Esophagus mucosa (tissue), 1 donor: ENCODE results near the gene ATP5IF1. TPM values are rescaled to one million over a fixed set of nuclear protein-coding genes. Genes with fewer than 3 reads are reported as not detected.
A peak's percentile ranks its signal among the peaks of the same experiment; 100 is the strongest.

Experiments used
- ATAC-seq: fragments of 200-7000 bp; cut with Tn5 transposase; one replicate; pipeline ENCODE4 v1.9.1; 2020
- total RNA-seq: library from RNA; stranded (reverse); gene quantifications from one replicate; pipeline ENCODE4 v1.2.4, GENCODE V29; 2023
- donor health status: DM: yes; HTN: yes; CAD: no.

ATP5IF1 gene
- total RNA-seq, 1 donor from 2014 or later, result 119 TPM

DNA sequence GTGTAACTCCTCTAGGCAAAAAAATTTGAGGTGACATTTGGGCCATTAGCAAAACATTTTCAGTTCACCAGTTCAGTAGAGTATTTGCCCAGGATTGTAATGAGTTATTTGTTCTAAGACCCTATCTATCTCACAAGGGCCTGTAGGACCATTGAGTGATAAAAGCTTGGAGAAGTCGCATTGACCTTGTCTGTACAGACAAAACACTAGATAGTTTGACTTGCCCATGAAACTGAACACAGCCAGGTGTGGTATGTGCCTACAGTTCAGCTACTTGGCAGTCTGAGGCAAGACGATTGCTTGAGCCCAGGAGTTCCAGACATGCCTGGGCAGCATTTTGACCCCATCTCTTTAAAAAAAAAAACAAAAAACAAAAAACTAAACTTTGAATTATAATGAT lies 3.1 kb downstream of the ATP5IF1 start:
- ATAC-seq, result no peak

DNA sequence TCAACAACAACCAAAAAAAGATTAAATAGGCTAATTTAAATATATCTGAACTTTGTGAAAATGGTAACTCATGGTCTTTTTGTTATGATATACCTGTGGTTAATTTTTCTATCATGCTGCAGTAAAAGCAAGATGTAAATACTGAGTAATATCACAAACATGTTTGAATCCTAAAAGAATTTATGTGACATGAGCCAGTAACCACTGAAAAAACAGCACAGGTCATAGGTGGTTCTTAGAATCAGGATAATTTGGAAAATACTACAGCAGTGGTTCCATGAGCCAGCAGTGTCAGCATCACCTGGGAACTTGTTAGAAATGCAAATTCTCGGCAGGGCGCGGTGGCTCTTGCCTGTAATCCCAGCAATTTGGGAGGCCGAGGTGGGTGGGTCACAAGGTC lies 4.1 kb downstream of the ATP5IF1 start:
- ATAC-seq, result no peak

GRCh38 chr1:28241638-28242241 lies 5.8 kb downstream of the ATP5IF1 start:
- peak; percentile 74 for ATAC-seq

DNA sequence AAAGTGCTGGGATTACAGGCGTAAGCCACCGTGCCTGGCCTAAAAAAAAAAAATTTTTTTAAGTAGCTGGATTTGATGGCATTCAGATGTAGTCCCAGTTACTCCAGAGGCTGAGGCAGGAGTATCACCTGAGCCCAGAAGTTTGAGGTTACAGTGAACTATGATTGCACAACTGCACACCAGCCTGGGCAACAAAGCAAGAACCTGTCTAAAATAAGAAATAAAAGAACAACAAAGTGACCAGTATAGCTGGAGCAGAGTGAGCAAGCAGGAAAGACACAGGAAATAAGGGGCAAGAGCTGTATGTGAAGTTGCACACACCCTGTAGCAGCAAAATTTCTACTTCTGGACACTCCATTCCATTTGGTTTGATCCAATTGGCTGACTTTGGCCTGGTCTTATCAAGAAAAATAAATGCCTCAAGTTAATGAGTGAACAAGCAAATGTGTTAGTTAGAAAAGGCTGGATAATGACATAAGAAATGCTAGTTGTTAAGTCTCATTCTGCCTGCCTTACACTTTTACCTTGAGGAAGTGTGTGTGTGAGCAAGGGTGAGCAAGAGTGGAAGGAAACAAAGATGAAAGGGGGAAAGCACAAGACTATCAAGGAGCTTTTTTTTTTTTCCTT lies 7.9 kb downstream of the ATP5IF1 start:
- ATAC-seq, result no peak

DNA sequence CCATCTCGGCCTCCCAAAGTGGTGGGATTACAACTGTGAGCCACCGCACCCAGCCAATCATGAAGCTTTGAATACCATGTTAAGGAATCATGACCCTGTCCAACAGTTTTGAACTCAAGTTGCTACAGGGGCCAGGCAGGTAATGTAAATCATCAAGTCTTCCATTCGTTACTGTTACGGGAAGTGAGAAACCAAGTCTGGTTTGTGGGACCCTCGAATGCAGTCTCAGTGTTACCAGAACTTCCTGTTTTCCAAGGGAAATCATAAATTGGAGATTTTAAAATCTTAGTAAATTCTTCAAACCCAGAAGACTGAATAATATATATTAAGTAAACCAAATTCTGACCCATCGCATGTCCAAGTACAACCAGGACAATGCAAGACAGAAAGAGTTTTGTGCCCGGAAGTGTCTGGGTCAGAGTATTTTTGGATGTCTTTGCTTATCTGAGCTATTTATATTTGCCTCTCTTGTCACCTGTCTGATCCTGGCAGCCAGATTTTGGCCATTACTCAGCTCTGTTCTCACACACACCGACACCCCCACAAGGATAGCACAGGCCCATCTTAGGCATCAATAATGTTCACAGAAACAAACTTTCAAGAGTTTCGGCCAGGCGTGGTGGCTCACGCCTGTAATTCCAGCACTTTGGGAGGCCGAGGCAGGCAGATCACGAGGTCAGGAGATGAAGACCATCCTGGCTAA lies 8.8 kb downstream of the ATP5IF1 start:
- ATAC-seq, result no peak

DNA sequence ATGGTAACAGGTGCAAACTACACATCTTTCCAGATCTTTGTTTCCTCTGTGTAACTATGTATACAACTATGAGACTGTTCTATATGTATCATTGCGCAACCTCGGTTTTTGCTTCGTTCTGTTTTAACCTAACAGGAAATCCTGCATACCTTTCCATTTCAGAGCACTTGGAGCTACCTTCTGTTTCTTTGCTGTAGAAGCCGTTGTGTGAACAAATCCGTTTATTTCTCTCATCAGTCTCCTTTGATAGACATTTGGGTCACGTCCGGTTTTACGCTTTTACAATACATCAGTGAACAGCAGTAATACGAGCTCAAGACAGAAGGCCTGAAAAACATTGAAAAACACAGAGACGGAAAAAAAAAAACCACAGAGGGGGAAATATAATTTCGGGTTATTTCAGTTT lies 10.5 kb downstream of the ATP5IF1 start:
- peak; percentile 53 for ATAC-seq

GRCh38 chr1:28247612-28248272 lies 11.8 kb downstream of the ATP5IF1 start:
- ATAC-seq, result no peak

GRCh38 chr1:28248273-28249012 lies 12.5 kb downstream of the ATP5IF1 start:
- peak; percentile 39 for ATAC-seq

DNA sequence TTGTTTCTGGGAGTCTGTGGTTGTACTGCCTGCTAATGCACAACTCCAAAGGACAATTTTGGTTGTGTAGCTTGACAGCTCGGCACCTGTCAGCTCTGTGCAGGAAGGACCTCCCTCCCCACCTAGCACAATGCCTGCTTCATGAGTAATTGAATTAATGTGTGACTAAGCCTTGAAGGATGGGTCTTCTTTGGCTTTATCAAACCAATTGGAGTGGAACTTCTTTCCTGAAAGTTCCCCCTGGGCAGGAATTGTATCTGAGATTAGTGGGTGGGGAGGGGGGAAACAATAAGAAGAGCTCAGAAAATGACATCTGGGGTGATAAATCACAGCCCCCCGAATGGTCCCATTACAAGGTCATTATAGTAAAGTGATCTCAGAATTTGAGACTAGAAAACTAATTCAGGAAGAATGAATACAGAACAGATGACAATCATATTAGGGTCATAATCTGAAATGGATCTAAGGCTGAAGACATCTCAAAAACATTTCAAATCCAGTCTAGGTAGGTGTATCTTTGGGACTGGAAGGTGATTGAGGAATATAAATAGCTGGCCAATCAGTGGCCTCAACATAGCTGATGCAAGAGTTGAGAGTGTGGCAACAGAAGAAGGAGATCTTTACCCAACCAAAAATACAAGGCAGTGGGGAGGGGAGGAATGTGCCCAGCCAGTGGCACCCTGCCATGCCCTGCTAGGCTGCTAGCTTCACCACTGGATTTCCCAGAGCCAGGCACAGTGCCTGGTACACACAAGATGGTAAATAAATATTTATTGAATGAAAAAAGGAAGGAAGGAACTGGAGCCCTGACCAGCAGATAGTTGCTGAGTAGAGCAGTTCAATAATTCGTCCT lies 13.3 kb downstream of the ATP5IF1 start:
- peak; percentile 55 for ATAC-seq

GRCh38 chr1:28249866-28250295 lies 14.0 kb downstream of the ATP5IF1 start:
- peak; percentile 7 for ATAC-seq

- ATAC-seq, result no peak
Measured at GRCh38 chr1:28256197-28256827, 20.4 kb downstream of the ATP5IF1 start.

DNA sequence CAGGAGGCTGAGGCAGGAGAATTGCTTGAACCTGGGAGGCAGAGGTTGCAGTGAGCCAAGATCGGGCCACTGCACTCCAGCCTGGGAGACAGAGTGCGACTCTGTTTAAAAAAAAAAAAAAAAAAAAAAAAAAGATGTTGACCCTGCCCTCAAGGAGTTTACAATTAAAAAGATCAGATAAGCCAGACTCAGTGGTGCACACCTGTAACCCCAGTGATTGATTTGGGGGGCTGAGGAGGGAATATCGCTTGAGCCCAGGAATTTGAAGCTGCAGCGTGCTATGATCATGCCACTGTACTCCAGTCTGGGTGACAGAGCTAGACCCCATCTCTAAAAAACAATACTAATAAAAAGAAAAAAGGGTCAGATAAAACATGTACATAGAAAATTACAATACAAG lies 21.8 kb downstream of the ATP5IF1 start:
- ATAC-seq, result no peak

GRCh38 chr1:28258628-28259251 lies 22.8 kb downstream of the ATP5IF1 start:
- ATAC-seq, result no peak

GRCh38 chr1:28259252-28259933 lies 23.5 kb downstream of the ATP5IF1 start, which contains the start of gene SESN2:
Gene SESN2 (plus strand): TSS chr1:28259518. CDS start chr1:28259848, 330 bp downstream.
- ATAC-seq, result peak; percentile 97

DNA sequence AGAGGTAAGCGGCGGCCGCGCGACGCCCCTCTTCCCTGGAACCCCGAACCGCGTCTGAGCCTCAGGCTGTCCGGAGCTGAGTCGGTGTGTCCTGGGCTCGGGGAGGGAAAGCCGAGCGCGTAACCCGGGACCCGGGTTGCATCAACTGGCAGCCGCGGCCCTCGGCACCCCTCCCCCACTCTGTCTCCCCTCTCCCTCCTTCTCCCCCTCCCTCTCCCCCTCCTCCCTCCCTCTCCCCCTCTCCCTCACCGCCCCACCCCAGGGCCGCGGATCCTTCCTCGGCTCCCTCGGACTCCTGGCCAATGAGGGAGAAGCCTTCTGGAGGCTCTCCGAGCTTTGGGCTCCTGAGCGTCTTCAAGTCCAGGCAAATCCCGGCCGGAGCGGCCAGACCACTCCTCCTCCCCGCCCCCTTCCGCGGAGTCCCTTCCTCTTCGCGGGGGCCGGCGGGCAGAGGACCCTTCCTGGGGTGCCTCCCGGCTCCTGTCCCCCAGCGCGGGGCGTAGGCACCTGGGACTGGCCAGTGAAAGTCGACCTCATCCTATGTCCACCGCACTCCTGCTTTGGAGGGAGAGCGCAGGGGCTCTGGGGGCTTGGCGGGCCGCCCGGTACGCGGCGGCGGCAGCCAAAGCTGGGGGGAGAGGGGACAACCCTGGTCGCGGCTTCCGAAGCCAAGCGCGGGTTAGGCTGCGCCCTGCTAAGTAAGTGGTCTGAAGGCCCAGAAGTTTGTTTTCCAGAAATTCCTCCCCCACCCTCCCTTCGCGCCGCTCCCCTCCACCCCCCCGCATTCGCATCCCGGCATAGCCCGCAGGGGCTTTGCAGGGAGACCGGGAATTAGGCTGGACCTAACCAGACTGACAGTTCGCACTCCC lies 24.2 kb downstream of the ATP5IF1 start:
- ATAC-seq, result peak; percentile 56

DNA sequence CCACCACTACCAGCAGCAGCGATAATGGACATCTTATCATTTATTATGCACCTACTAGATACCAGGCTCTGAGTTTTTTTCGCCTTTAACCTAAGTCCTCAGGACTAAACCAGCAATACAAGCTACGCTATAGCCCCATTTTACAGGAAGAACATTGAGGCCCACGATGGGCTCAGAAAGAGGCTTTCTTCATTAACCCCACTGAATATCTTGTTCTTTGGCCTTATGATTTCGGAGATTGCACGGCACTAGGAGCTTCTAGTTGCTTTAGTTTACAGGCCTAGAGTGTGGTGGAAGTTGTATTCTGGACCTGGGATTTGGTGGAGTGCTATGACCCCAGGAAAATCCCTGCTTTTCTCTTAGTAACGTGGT lies 24.9 kb downstream of the ATP5IF1 start:
- ATAC-seq, result no peak

DNA sequence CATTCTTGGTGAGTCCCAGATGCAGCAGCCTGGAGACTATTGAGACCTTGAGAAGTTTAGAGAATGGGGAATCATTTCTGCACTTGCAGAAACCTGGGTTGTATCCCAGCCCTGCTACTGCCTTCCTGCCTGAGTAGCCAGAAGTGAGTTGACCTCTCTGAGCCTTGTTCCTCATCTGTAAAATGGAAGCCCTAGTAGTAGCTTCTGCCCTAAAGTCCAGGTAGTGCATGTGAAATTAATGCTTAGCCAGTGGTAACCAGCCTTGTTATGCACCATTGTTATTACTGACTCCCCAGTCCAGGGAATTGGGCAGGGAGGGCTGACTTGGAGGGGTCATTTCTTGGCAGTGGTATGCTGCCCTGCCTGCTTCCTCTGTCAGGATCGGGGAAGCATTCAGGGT lies 29.0 kb downstream of the ATP5IF1 start:
- no peak for ATAC-seq

DNA sequence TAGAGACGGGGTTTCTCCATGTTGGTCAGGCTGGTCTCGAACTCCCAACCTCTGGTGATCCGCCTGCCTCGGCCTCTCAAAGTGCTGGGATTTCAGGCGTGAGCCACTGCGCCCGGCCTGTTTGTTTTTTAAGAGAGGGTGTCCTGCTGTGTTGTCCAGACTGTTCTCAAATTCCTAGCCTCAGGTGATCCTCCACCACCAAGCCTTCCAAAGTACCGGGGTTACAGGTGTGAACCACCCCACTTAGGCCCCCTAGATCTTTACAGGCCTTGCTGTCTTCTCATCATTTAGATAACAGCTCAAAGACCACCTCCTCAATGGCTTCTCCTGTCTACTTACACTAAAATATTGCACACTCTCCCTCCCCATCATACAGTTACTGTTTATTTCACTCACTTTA lies 29.7 kb downstream of the ATP5IF1 start:
- no peak for ATAC-seq

DNA sequence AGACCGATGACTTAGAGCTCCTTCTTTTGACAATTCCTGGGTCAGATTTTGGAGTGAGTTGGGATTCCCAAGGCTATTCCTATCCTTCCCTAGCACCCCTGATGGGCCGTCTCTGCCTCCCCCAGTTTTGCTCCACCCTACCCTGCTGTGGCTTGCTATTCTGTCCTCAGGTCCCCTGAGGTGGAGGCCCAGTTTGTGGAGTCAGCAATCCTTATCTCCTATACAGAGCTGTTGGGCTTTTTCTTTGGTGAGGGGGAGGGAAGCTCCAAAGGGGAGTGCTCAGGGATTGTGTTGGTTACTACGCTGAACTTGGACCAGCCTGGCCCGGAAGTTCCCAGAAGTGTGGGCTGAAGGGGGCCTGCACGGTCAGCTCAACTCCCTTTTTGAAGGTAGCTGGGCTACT lies 31.0 kb downstream of the ATP5IF1 start:
- no peak for ATAC-seq
